MCF 10A (cell line): ENCODE results near the gene MYCL. TPM values are rescaled to one million over a fixed set of nuclear protein-coding genes. Genes with fewer than 3 reads are reported as not detected.

ENCODE experiments used
- BruUV-seq: library from RNA; stranded (reverse); fragments of 400-500 nt; replicated peaks from 2 replicates; lab custom pipeline; 2021; lab: Mats Ljungman, UMichigan
- CTCF ChIA-PET: fragments of 300-600 bp; sonication (Branson Sonifier 250); formaldehyde crosslinking; extraction: SDS; loops from one replicate; lab custom pipeline; 2021; ENCODE audit warnings: antibody characterized with exemption, inconsistent platforms; lab: Yijun Ruan, JAX
- POLR2A ChIA-PET: fragments of 300-600, 350-650 bp; sonication (Branson Sonifier 250); formaldehyde crosslinking; extraction: SDS; loops from one replicate; lab custom pipeline; 2020; ENCODE audit warnings: antibody characterized with exemption, inconsistent platforms; lab: Yijun Ruan, JAX
- DNase-seq: peaks from one replicate; pipeline ENCODE4 v3.0.0-alpha.2; 2018; ENCODE audit not compliant: unreplicated experiment
- H3K27ac Mint-ChIP-seq: one replicate; pipeline ENCODE4 v1.8.0; 2022; ENCODE audit warnings: mild to moderate bottlenecking, low read depth, mixed read lengths; ENCODE audit not compliant: unreplicated experiment
- H3K27me3 Mint-ChIP-seq: one replicate; pipeline ENCODE4 v1.8.0; 2022; ENCODE audit warnings: mixed read lengths; ENCODE audit not compliant: insufficient read depth, unreplicated experiment
- H3K36me3 Mint-ChIP-seq: one replicate; pipeline ENCODE4 v1.8.0; 2022; ENCODE audit warnings: mild to moderate bottlenecking, moderate library complexity, mixed read lengths; ENCODE audit not compliant: insufficient read depth, unreplicated experiment
- H3K4me1 Mint-ChIP-seq: one replicate; pipeline ENCODE4 v1.8.0; 2022; ENCODE audit warnings: mixed read lengths; ENCODE audit not compliant: insufficient read depth, unreplicated experiment
- H3K4me3 Mint-ChIP-seq: one replicate; pipeline ENCODE4 v1.8.0; 2022; ENCODE audit warnings: mild to moderate bottlenecking, moderate library complexity, mixed read lengths; ENCODE audit not compliant: unreplicated experiment
- H3K9me3 Mint-ChIP-seq: one replicate; pipeline ENCODE4 v1.8.0; 2022; ENCODE audit warnings: mixed read lengths; ENCODE audit not compliant: unreplicated experiment
- CTCF ChIP-seq: fragments of 200-600 bp; IDR thresholded peaks from one replicate; pipeline ENCODE4 v1.8.0; 2022; ENCODE audit warnings: antibody characterized with exemption, mild to moderate bottlenecking; ENCODE audit not compliant: unreplicated experiment
- intact Hi-C: fragments of 100-400 bp; cut with micrococcal nuclease; formaldehyde crosslinking; loops from 2 replicates; pipeline ENCODE4 v1.14.1; 2022
- total RNA-seq: library from RNA; stranded (reverse); gene quantifications from 2 replicates; pipeline ENCODE4 v1.2.3, GENCODE V29; 2022

MYCL gene
- total RNA-seq, 1 experiment from 2014 or later, result 0.63 TPM

- Mint-ChIP-seq H3K9me3 (no peaks in the 10 kb centered on the region), H3K27ac (no peak overlapping the region), H3K4me3 (no peak overlapping the region), H3K36me3 (no peaks in the 10 kb centered on the region), H3K27me3 (peaks cover 14% of the 10 kb centered on the region), H3K4me1 (no peaks in the 10 kb centered on the region)
- no TSS peak for BruUV-seq
- TF ChIP-seq CTCF, result no peak
- intact Hi-C loops, result loop anchor here (5.0 kb wide), 2 partner anchors 48 to 72 kb away; no protein-coding TSS in a partner anchor
- POLR2A ChIA-PET, result interaction anchor here (1.1 to 5.1 kb wide), 3 partner anchors 9 to 48 kb away, joined by 3 to 47 read pairs (median 21); partner anchors contain the start of gene TRIT1
- no peak for DNase-seq
- CTCF ChIA-PET, result interaction anchor here (0.6 to 4.6 kb wide), 4 partner anchors 19 to 132 kb away, joined by 3 to 48 read pairs (median 5); no protein-coding TSS in a partner anchor
Observed at GRCh38 chr1:39899611-39900538, 1.8 kb downstream of the MYCL start.

GRCh38 chr1:39898648-39899603 lies 2.8 kb downstream of the MYCL start:
- POLR2A ChIA-PET, result interaction anchor here (1.1 to 5.1 kb wide), 3 partner anchors 8 to 47 kb away, joined by 3 to 47 read pairs (median 21); partner anchors contain the start of gene TRIT1
- H3K4me3 Mint-ChIP-seq, result no peak overlapping the region
- no peak for TF ChIP-seq CTCF
- no peaks in the 10 kb centered on the region for H3K36me3 Mint-ChIP-seq
- CTCF ChIA-PET, result interaction anchor here (0.6 to 2.3 kb wide), 6 partner anchors 18 to 141 kb away, joined by 3 to 6 read pairs (median 4); partner anchors contain the start of gene CAP1
- peaks cover 14% of the 10 kb centered on the region for H3K27me3 Mint-ChIP-seq
- no peak overlapping the region for H3K27ac Mint-ChIP-seq
- peak; percentile 55 for DNase-seq
- H3K9me3 Mint-ChIP-seq, result no peaks in the 10 kb centered on the region
- H3K4me1 Mint-ChIP-seq, result peaks cover under 1% of the 10 kb centered on the region
- BruUV-seq, result no TSS peak
- intact Hi-C loops, result no loop called here

- CTCF ChIA-PET, result interaction anchor here (0.6 to 2.3 kb wide), 4 partner anchors 17 to 82 kb away, joined by 3 to 6 read pairs (median 4); no protein-coding TSS in a partner anchor
- TF ChIP-seq CTCF, result no peak
- no peaks in the 10 kb centered on the region for H3K9me3 Mint-ChIP-seq
- H3K36me3 Mint-ChIP-seq, result no peaks in the 10 kb centered on the region
- no peak overlapping the region for H3K27ac Mint-ChIP-seq
- no TSS peak for BruUV-seq
- no peak overlapping the region for H3K4me3 Mint-ChIP-seq
- no peak for DNase-seq
- POLR2A ChIA-PET, result interaction anchor here (5.1 kb wide), 1 partner anchor 15 kb away, joined by 47 read pairs; the partner anchor contains the start of gene TRIT1
- peaks cover 14% of the 10 kb centered on the region for H3K27me3 Mint-ChIP-seq
- H3K4me1 Mint-ChIP-seq, result peaks cover 7% of the 10 kb centered on the region
- intact Hi-C loops, result no loop called here
Observed at GRCh38 chr1:39898191-39898590, 3.5 kb downstream of the MYCL start.
